ENCODE measurements around the gene GAS5.
A peak's percentile ranks its signal among the peaks of the same experiment; 100 is the strongest.
"Not testable (repeated sequence)": the region's sequence is repeated elsewhere in the genome, so short reads cannot be mapped to it uniquely, and the experiment has no call there.

The GAS5 gene

GRCh38 chr1:173868266-173869020, 654 bp upstream of the GAS5 start, which contains the start of gene ZBTB37:
ZBTB37 (plus strand) TSS chr1:173868380; CDS start chr1:173870226, 1,846 bp downstream.
- DNase-seq, result peak; percentile 83 to 84

GRCh38 chr1:173867141-173867752, 542 bp downstream of the GAS5 start:
- DNase-seq, result no peak

GRCh38 chr1:173866413-173867115, 1.2 kb downstream of the GAS5 start:
- DNase-seq, result no peak

- no peak for DNase-seq
These were observed 2.2 kb downstream of the GAS5 start for GRCh38 chr1:173865468-173866164.

GRCh38 chr1:173864179-173864867, 3.5 kb downstream of the GAS5 start:
- DNase-seq, result no peak

GRCh38 chr1:173863224-173864161, 4.3 kb downstream of the GAS5 start:
- DNase-seq, result peak in 1 of 2 experiments; percentile 5

GRCh38 chr1:173862769-173863223, 5.0 kb downstream of the GAS5 start:
- no peak for DNase-seq

- not testable (repeated sequence) for DNase-seq
These were observed 5.5 kb downstream of the GAS5 start for GRCh38 chr1:173862146-173862768.

GRCh38 chr1:173861731-173862145, 6.1 kb downstream of the GAS5 start:
- DNase-seq, result no peak

GRCh38 chr1:173860065-173860464, 7.7 kb downstream of the GAS5 start:
- DNase-seq, result no peak

GRCh38 chr1:173859547-173859946, 8.2 kb downstream of the GAS5 start:
- not testable (repeated sequence) for DNase-seq

GRCh38 chr1:173857363-173857917, 10.3 kb downstream of the GAS5 start:
- DNase-seq, result no peak

GRCh38 chr1:173856903-173857302, 10.9 kb downstream of the GAS5 start:
- no peak for DNase-seq

GRCh38 chr1:173856014-173856413, 11.8 kb downstream of the GAS5 start:
- DNase-seq, result no peak

GRCh38 chr1:173853074-173853473, 14.7 kb downstream of the GAS5 start:
- DNase-seq, result no peak

GRCh38 chr1:173852105-173852504, 15.7 kb downstream of the GAS5 start:
- no peak for DNase-seq

GRCh38 chr1:173832748-173833147, 35.0 kb downstream of the GAS5 start:
- no peak for DNase-seq

GRCh38 chr1:173827611-173828010, 40.2 kb downstream of the GAS5 start:
- no peak for DNase-seq

- DNase-seq, result peak; percentile 96 to 97
These were observed 43.3 kb downstream of the GAS5 start, which contains the start of the genes CENPL and DARS2 for GRCh38 chr1:173824315-173825081. CENPL (minus strand) TSS chr1:173824883; CDS start chr1:173811299, 13,584 bp downstream. DARS2 (plus strand) TSS chr1:173824673; CDS start chr1:173825230, 557 bp downstream.
